ENCODE measurements around the gene SLC2A6. TPM values are rescaled to one million over a fixed set of nuclear protein-coding genes. Genes with fewer than 3 reads are reported as not detected.

The SLC2A6 gene
- total RNA-seq, 2 experiments from 2014 or later = 5.5 to 9.9 TPM

- H3K4me1 Mint-ChIP-seq = peaks cover 9% of the 10 kb centered on the region
- no peak overlapping the region for H3K27ac Mint-ChIP-seq
- no peaks in the 10 kb centered on the region for H3K9me3 Mint-ChIP-seq (ENCODE audit: low read depth)
- ATAC-seq (no peak), DNase-seq (no peak)
- H3K27me3 Mint-ChIP-seq = peaks cover 23% of the 10 kb centered on the region
- H3K36me3 Mint-ChIP-seq = no peaks in the 10 kb centered on the region
- no peak overlapping the region for H3K4me3 Mint-ChIP-seq
- CTCF ChIA-PET = no interaction called here
These were observed 49.7 kb downstream of the SLC2A6 start for GRCh38 chr9:133429214-133429613.

GRCh38 chr9:133428617-133429101 lies 50.2 kb downstream of the SLC2A6 start:
- CTCF ChIA-PET = no interaction called here
- H3K27me3 Mint-ChIP-seq = peaks cover 23% of the 10 kb centered on the region

GRCh38 chr9:133427658-133428348 lies 51.1 kb downstream of the SLC2A6 start:
- no peak overlapping the region for H3K4me3 Mint-ChIP-seq
- DNase-seq = no peak
- no peak overlapping the region for H3K27ac Mint-ChIP-seq
- H3K9me3 Mint-ChIP-seq (ENCODE audit: low read depth) = no peaks in the 10 kb centered on the region
- no peak for ATAC-seq
- CTCF ChIA-PET = no interaction called here
- H3K27me3 Mint-ChIP-seq = peaks cover 23% of the 10 kb centered on the region
- peaks cover 9% of the 10 kb centered on the region for H3K4me1 Mint-ChIP-seq
- H3K36me3 Mint-ChIP-seq = no peaks in the 10 kb centered on the region

More at GRCh38 chr9:133428617-133429101, 50.2 kb downstream of the SLC2A6 start:
- Mint-ChIP-seq H3K9me3 (ENCODE audit: low read depth) (no peaks in the 10 kb centered on the region), H3K27ac (no peak overlapping the region), H3K4me3 (no peak overlapping the region), H3K36me3 (no peaks in the 10 kb centered on the region), H3K4me1 (peaks cover 9% of the 10 kb centered on the region)
- ATAC-seq (peak; percentile 54), DNase-seq (no peak)

GRCh38 chr9:133426011-133426410 lies 52.9 kb downstream of the SLC2A6 start:
- CTCF ChIA-PET = no interaction called here
- no peak for ATAC-seq

GRCh38 chr9:133425049-133425632 lies 53.8 kb downstream of the SLC2A6 start:
- H3K4me1 Mint-ChIP-seq = peaks cover 27% of the 10 kb centered on the region
- no peak overlapping the region for H3K4me3 Mint-ChIP-seq
- no peak for DNase-seq
- no peak overlapping the region for H3K27ac Mint-ChIP-seq
- ATAC-seq = no peak
- CTCF ChIA-PET = interaction anchor here (1.0 kb wide), 1 partner anchor 61 kb away, joined by 3 read pairs; no protein-coding TSS in a partner anchor
- H3K36me3 Mint-ChIP-seq = no peaks in the 10 kb centered on the region
- H3K9me3 Mint-ChIP-seq (ENCODE audit: low read depth) = no peaks in the 10 kb centered on the region
- H3K27me3 Mint-ChIP-seq = peaks cover 21% of the 10 kb centered on the region

More at GRCh38 chr9:133426011-133426410, 52.9 kb downstream of the SLC2A6 start:
- Mint-ChIP-seq H3K27ac (no peak overlapping the region), H3K4me1 (peaks cover 24% of the 10 kb centered on the region), H3K4me3 (no peak overlapping the region), H3K9me3 (ENCODE audit: low read depth) (no peaks in the 10 kb centered on the region), H3K36me3 (no peaks in the 10 kb centered on the region), H3K27me3 (peaks cover 23% of the 10 kb centered on the region)
- DNase-seq = no peak

- CTCF ChIA-PET = no interaction called here
- ATAC-seq = no peak
- H3K36me3 Mint-ChIP-seq = no peaks in the 10 kb centered on the region
- peaks cover 18% of the 10 kb centered on the region for H3K27me3 Mint-ChIP-seq
- H3K27ac Mint-ChIP-seq = no peak overlapping the region
- DNase-seq = no peak
- H3K4me1 Mint-ChIP-seq = peaks cover 27% of the 10 kb centered on the region
- no peaks in the 10 kb centered on the region for H3K9me3 Mint-ChIP-seq (ENCODE audit: low read depth)
- no peak overlapping the region for H3K4me3 Mint-ChIP-seq
These were observed 54.7 kb downstream of the SLC2A6 start for GRCh38 chr9:133424187-133424586.

- Mint-ChIP-seq H3K27me3 (peaks cover 18% of the 10 kb centered on the region), H3K4me3 (no peak overlapping the region), H3K27ac (peak overlapping the region; percentile 52), H3K4me1 (peaks cover 35% of the 10 kb centered on the region), H3K9me3 (ENCODE audit: low read depth) (no peaks in the 10 kb centered on the region), H3K36me3 (no peaks in the 10 kb centered on the region)
- ATAC-seq (no peak), DNase-seq (no peak)
- CTCF ChIA-PET = no interaction called here
These were observed 55.7 kb downstream of the SLC2A6 start for GRCh38 chr9:133423216-133423615.

- Mint-ChIP-seq H3K4me3 (no peak within 1 kb of the TSS), H3K4me1 (peaks cover 34% of the 10 kb centered on the region), H3K9me3 (ENCODE audit: low read depth) (no peaks in the 10 kb centered on the region), H3K27ac (peak within 1 kb of the TSS; percentile 52), H3K27me3 (peaks cover 4% of the 10 kb centered on the region), H3K36me3 (no peaks in the 10 kb centered on the region)
- DNase-seq (peak; percentile 79), ATAC-seq (peak; percentile 18)
- CTCF ChIA-PET = no interaction called here
These were observed 57.0 kb downstream of the SLC2A6 start, which contains the start of gene ADAMTS13 for GRCh38 chr9:133421615-133422542. Gene ADAMTS13, plus strand, starts transcription at chr9:133422367. Its CDS starts 77 bp downstream, at chr9:133422444.

Other genes starting within 250 kb of the SLC2A6 start
- not detected for gene ABO, start 203.9 kb downstream of the SLC2A6 start, total RNA-seq
- 10 to 100 TPM; 12.9 to 16.5 TPM for gene SURF6, start 142.9 kb downstream of the SLC2A6 start, total RNA-seq
- 10 to 100 TPM; 28.8 to 35.9 TPM for gene MED22, start 131.0 kb downstream of the SLC2A6 start, total RNA-seq
- 1,000 to 10,000 TPM; 1,729 to 2,113 TPM for gene RPL7A, start 130.9 kb downstream of the SLC2A6 start, total RNA-seq
- gene SURF1, start 122.6 kb downstream of the SLC2A6 start, total RNA-seq = 10 to 100 TPM; 35.4 to 35.6 TPM
- gene SURF2, start 122.5 kb downstream of the SLC2A6 start, total RNA-seq = 10 to 100 TPM; 14.9 to 23.2 TPM
- gene SURF4, start 103.0 kb downstream of the SLC2A6 start, total RNA-seq = 100 to 1,000 TPM; 218 to 304 TPM
- 1 to 10 TPM in 1 of 2 experiments, under 1 TPM in 1; 0.20 to 1.4 TPM for gene STKLD1, start 102.7 kb downstream of the SLC2A6 start, total RNA-seq
- 10 to 100 TPM; 27.5 to 34.1 TPM for gene REXO4, start 61.1 kb downstream of the SLC2A6 start, total RNA-seq
- 1 to 10 TPM; 2.6 to 2.7 TPM for gene ADAMTS13, start 56.7 kb downstream of the SLC2A6 start, total RNA-seq
- gene CACFD1, start 19.1 kb downstream of the SLC2A6 start, total RNA-seq = 1 to 10 TPM in 1 of 2 experiments, under 1 TPM in 1; 0.38 to 1.1 TPM
- not detected for gene MYMK, start 45.9 kb upstream of the SLC2A6 start, total RNA-seq
- not detected for gene ADAMTSL2, start 55.6 kb upstream of the SLC2A6 start, total RNA-seq
- not detected for gene FAM163B, start 130.3 kb upstream of the SLC2A6 start, total RNA-seq
- not detected for gene DBH, start 157.3 kb upstream of the SLC2A6 start, total RNA-seq

All from activated CD8-positive, alpha-beta memory T cell treated with anti-CD3 and anti-CD28 coated beads, Interleukin-2, amount 10 ng/mL, durations not matched to agents 7 days and 5 days (primary cell).